Measurements from ENCODE around the gene PILRB.
"Not testable (repeated sequence)": the region's sequence is repeated elsewhere in the genome, so short reads cannot be mapped to it uniquely, and the experiment has no call there.

The PILRB gene

DNA sequence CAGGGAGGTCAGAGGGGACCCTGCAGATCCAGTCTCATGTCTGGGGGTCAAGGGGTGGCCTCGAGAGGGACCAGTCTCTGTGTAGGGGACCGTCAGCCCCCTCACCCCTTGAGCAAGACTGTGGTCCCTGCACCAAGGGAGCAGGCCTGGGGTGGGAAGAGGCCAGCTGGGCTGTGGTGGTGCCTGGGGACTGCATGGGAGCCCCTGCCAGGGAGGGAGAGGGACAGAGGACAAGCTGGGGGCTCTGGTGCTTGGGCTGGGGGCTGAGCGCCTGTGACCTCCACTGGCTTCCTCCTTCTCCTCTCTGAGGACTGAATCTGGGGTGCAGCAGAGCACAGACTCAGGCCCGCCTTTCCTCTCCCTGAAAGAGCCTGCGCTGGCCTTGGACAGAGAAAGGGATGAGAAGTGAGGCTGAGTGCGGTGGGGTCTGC, 771 bp upstream of the PILRB start:
- no peak for DNase-seq

GRCh38 chr7:100358857-100359212, 918 bp downstream of the PILRB start:
- no peak for DNase-seq

GRCh38 chr7:100360135-100360854, 2.4 kb downstream of the PILRB start:
- no peak for DNase-seq

DNA sequence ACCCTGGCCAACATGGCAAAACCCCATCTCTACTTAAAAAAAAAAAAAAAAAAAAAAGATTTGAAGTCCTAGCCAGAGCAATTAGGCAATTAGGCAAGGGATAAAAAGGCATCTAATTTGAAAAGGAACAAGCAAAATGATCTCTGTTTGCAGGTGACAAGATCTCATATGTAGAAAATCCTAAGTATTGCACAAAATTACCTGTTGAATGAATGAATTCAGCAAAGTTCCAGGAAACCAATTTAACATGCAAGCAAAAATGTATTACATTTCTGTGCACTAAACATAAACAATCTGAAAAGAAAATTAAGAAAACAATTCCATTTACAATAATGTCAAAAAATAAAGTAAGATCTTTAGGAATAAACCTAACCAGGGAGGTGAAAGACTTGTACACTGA, 5.2 kb downstream of the PILRB start:
- DNase-seq: no peak

DNA sequence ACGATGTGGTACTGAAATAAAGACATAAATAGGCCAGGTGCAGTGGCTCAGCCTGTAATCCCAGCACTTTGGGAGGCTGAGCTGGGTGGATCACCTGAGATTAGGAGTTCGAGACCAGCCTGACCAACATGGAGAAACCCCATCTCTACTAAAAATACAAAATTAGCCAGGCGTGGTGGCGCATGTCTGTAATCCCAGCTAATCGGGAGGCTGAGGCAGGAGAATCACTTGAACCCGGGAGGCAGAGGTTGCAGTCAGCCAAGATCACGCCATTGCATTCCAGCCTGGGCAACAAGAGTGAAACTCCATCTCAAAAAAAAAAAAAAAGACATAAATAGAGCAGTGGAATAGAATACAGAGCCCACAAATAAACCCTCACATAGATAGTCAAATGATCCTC, 5.9 kb downstream of the PILRB start:
- not testable (repeated sequence) for DNase-seq

DNA sequence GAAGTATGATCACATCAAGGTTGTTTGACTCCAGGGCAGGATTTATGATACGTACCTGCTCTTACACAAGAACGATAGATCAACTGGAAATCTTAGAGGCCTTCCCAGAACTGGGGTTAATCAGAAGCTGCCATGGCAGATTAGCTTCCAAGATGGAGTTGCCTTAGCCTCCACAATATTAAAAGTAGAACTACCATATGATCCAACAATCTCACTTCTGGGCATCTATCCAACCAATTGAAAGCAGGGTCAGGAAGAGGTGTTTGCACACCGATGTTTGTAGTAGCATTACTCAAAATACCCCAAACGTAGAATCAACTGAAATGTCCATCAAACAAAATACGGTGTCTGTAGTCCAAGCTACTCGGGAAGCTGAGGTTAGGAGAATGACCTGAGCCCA, 6.6 kb downstream of the PILRB start:
- no peak for DNase-seq

- DNase-seq: not testable (repeated sequence)
These were observed 8.1 kb downstream of the PILRB start for GRCh38 chr7:100365998-100366367.

DNA sequence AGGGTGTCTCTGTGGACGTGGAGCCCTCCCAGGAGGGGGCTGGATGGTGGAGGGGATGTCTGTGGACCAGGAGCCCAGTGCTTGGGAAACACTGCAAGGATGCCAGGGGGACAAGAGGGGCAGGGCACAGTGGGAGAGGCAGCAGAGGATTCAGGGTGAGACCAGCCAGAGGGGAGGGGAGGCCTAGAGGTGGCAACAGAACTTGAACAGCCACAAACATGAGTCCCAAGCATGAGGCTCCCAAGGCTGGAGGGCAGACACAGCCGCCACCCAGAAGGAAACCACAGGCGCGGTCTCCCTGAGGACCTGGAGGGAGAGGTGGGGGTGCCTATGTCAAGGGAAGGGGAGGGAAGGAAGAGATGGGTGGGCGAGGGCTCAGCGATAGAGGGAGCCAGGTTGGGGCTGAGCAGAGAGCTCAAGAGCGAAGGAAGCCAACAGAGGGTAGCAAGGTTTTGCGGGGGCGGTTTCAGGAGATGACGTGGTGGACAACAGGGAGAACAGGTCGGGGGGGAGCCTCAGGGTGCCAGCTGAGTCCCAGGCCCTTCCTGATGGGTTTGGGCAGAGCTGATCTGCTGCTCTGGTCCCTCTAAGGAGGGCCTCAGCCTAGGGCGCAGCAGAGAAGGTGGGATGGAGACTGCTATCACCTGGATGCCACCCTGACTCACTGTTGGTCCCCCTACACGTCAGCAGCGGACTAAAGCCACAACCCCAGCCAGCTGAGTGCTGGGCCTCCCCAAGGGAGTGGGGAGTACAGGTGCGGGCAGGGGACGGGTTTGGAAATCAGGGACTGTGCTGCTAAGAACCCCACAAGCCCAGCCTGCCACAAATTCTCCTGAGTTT, 8.7 kb downstream of the PILRB start:
- DNase-seq: no peak

DNA sequence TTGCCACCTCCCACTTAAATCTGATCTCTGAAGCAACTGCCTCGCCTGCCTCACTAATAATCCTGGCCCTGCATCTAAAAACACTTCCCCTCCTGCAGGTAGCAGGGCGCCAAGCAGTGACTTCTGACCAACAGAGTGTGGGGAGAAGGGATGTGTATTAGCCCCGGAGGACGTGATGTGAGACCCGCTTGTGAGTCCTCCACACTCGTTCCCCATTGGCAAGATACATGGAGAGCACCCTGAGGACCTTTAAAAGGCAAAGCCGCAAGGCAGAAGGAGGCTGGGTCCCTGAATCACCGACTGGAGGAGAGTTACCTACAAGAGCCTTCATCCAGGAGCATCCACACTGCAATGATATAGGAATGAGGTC, 9.3 kb downstream of the PILRB start:
- DNase-seq: no peak

- DNase-seq: no peak
These were observed 10.0 kb downstream of the PILRB start for GRCh38 chr7:100367676-100368613.

DNA sequence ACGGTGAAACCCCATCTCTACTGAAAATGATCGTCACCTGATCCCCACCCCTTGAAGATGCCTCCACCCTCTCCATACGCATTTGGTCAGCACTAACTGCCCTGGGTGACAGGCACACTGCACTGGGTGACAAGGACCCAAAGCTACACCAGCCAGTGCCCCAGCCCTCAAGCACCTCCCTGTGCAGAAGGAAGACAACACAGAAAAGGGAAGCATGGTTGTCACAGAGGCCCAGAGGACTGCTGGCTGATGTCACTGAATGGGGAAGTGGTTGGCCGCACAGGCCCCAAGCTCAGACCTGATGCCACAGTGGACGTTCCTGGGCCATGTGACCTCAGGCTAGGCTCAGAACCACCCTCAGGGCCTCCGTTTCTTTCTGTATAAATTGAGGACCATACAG, 11.2 kb downstream of the PILRB start:
- no peak for DNase-seq

GRCh38 chr7:100370303-100370702, 12.4 kb downstream of the PILRB start:
- no peak for DNase-seq

- no peak for DNase-seq
These were observed 12.8 kb downstream of the PILRB start for GRCh38 chr7:100370746-100371145.

DNA sequence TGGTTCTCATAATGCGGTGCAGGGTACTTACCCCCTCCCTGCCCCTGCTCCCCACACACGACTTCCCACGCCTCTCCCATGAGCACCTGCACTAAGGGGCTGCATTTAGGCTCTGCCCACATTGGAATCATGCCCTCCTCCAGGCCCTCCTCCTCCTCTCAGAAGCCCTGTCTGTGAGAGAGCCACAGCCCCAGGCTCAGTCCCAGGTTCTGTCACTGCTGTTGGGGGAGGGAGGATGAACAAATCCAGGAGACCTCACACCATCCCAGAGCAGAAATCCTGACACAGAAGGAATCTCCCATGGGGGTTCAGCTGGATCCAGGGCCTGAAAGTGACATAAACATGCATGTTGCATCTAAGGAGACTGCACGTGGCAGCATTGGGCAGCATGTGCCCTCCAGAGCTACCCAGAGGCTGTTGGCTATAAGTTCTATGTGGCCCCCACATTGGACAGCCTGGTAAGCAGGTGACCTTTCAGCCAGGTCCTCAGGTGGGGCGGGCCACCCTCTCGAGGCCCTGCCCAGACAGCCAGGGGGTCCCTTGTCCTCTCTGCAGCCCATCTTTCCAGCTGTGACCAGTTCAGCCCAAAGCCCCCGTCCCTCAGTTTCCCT, 13.7 kb downstream of the PILRB start:
- DNase-seq: no peak

DNA sequence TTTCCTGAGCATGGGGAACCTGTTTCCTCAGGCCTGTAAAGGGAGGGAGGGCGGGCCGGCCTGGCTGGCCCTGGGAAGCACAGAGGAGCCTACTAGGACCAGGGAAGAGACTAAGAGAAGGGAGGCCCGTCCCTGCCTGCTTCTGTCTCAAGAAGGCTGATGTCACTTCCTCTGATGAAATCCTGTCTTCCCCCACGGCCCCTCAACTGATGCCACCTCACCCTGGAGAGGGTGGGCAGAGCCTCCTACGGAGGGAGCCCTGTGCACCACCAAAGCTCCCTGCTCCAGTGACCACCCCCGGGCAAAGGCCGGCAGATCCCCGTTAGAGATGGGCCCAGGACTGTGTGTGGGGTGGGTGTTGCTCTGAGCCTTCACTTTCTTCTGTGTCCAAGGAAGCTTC, 14.3 kb downstream of the PILRB start:
- no peak for DNase-seq

DNA sequence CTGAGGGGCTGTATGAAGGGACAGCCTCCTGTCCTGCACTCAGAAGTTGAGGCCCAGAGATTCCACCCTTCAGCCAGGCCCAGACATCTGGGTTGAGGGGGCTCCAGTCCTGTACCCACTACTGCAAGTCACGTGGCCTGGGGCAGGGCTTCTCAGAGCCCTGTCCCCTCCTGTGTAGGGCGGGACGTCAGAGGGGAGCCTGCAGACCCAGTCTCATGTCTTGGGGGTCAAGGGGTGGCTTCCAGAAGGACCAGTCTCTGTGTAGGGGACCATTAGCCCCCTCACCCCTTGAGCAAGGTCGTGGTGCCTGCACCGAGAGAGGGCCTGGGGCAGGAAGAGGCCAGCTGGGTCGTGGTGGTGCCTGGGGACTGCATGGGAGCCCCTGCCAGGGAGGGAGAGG, 14.8 kb downstream of the PILRB start:
- DNase-seq: no peak

DNA sequence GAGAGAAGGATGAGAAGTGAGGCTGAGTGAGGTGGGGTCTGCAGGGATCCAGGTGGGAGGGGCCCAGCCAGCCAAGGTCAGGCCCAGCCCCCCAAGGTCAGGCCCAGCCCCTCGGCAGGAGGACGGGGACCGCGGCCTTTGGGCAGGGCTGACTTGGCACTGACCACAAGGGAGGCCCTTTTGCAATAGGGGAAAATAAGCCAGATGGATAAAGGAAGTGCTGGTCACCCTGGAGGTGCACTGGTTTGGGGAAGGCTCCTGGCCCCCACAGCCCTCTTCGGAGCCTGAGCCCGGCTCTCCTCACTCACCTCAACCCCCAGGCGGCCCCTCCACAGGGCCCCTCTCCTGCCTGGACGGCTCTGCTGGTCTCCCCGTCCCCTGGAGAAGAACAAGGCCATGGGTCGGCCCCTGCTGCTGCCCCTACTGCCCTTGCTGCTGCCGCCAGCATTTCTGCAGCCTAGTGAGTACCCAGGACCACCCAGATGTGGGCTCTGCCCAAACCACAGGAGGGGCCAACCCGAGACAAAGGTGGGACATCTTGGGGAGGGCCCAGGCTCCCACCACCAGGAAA, 15.4 kb downstream of the PILRB start, which contains the start of gene PILRA:
TSS of gene PILRA (plus strand) at position 227 of the 571 bp plus-strand sequence. CDS start at position 397, 170 bp downstream.
- no peak for DNase-seq

GRCh38 chr7:100373870-100374598, 16.1 kb downstream of the PILRB start:
- not testable (repeated sequence) for DNase-seq

- no peak for DNase-seq
These were observed 16.7 kb downstream of the PILRB start for GRCh38 chr7:100374601-100375000.

GRCh38 chr7:100376066-100376465, 18.1 kb downstream of the PILRB start:
- DNase-seq: no peak

- DNase-seq: no peak
These were observed 20.3 kb downstream of the PILRB start for GRCh38 chr7:100378114-100378755.
